Measurements from ENCODE around the gene MRE11. TPM values are rescaled to one million over a fixed set of nuclear protein-coding genes. Genes with fewer than 3 reads are reported as not detected.

The MRE11 gene
- total RNA-seq = 10 to 100 TPM; 43.4 to 47.6 TPM

GRCh38 chr11:94493281-94494125 lies at the start of gene MRE11, which contains the start of gene ANKRD49:
Gene MRE11, minus strand, starts transcription at chr11:94493844. Its CDS starts 1,043 bp downstream, at chr11:94492801.
Gene ANKRD49, plus strand, starts transcription at chr11:94493984. Its CDS starts 2,710 bp downstream, at chr11:94496694.
- peak within 1 kb of the TSS; percentile 96 for H3K4me3 Mint-ChIP-seq
- no peaks in the 10 kb centered on the region for H3K9me3 Mint-ChIP-seq
- peak; percentile 98 for DNase-seq
- peak within 1 kb of the TSS; percentile 89 for H3K27ac Mint-ChIP-seq
- CTCF ChIA-PET = interaction anchor here (0.5 to 0.7 kb wide), 2 partner anchors 11 to 31 kb away, joined by 3 to 4 read pairs; no protein-coding TSS in a partner anchor
- peaks cover 23% of the 10 kb centered on the region for H3K36me3 Mint-ChIP-seq
- POLR2A ChIA-PET = interaction anchor here (0.6 kb wide), 1 partner anchor 710 kb away, joined by 3 read pairs; the partner anchor contains the start of gene MED17
- H3K27me3 Mint-ChIP-seq = no peaks in the 10 kb centered on the region
- H3K4me1 Mint-ChIP-seq (ENCODE audit: low read depth) = peaks cover 34% of the 10 kb centered on the region
- intact Hi-C loops (cut with micrococcal nuclease) = loop anchor here (1.0 to 10.0 kb wide), 9 partner anchors 50 to 1299 kb away; partner anchors contain the start of genes C11orf54, CEP295, CEP57 and FUT4

DNA sequence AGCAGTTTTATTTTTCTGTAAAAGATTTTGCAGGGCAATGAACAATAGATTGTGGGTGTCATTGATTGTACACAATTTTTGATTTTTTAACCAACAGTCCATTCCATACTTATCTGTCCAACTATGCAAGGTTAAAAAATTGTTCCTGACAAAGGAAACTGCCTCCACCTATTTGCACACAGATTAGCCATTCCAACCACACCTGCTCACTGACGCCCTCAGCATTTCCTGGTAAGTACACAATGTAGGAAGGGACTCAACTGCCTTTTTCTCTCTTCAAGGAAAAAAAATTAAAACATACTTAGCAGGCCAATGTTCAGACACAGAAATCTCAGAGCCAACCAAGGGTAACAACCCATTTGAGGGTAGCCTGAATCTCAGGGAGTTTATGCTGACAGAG lies 45.8 kb upstream of the MRE11 start:
- intact Hi-C loops (cut with micrococcal nuclease) = no loop called here
- Mint-ChIP-seq H3K27me3 (peaks cover 20% of the 10 kb centered on the region), H3K4me1 (ENCODE audit: low read depth) (peaks cover 10% of the 10 kb centered on the region), H3K27ac (no peak overlapping the region), H3K36me3 (no peaks in the 10 kb centered on the region), H3K4me3 (no peak overlapping the region), H3K9me3 (no peaks in the 10 kb centered on the region)
- POLR2A ChIA-PET = no interaction called here
- no peak for DNase-seq
- CTCF ChIA-PET = no interaction called here

- POLR2A ChIA-PET = no interaction called here
- Mint-ChIP-seq H3K27ac (no peak overlapping the region), H3K9me3 (no peaks in the 10 kb centered on the region), H3K4me1 (ENCODE audit: low read depth) (no peaks in the 10 kb centered on the region), H3K27me3 (peaks cover 30% of the 10 kb centered on the region), H3K4me3 (no peak overlapping the region), H3K36me3 (no peaks in the 10 kb centered on the region)
- intact Hi-C loops (cut with micrococcal nuclease) = no loop called here
- no peak for DNase-seq
- CTCF ChIA-PET = interaction anchor here (0.8 to 1.1 kb wide), 2 partner anchors 17 to 18 kb away, joined by 3 read pairs; no protein-coding TSS in a partner anchor
Measured at GRCh38 chr11:94537031-94537600, 43.5 kb upstream of the MRE11 start.

DNA sequence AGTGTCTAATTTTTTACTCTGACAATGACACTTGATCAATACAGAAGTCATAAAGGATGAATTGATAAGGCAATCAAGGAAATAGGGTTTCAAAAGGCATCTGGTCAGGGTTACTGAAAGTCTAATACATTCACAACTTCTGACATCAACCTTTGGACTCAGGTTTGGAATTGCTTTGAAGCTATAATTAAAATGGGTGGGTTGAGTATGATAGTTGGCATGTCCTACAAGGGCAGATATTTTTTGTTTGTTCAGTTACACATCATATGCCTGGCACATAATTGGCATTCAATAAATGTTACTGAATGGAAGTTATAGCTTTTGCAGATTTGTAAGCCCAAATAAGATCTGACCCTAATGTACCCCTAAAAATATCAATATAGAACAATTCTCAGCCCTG lies 42.7 kb upstream of the MRE11 start:
- no peaks in the 10 kb centered on the region for H3K4me1 Mint-ChIP-seq (ENCODE audit: low read depth)
- no peak overlapping the region for H3K27ac Mint-ChIP-seq
- H3K4me3 Mint-ChIP-seq = no peak overlapping the region
- ChIA-PET POLR2A (no interaction called here), CTCF (interaction anchor here (1.1 kb wide), 1 partner anchor 17 kb away, joined by 3 read pairs; no protein-coding TSS in a partner anchor)
- no peak for DNase-seq
- intact Hi-C loops (cut with micrococcal nuclease) = no loop called here
- no peaks in the 10 kb centered on the region for H3K36me3 Mint-ChIP-seq
- H3K27me3 Mint-ChIP-seq = peaks cover 33% of the 10 kb centered on the region
- no peaks in the 10 kb centered on the region for H3K9me3 Mint-ChIP-seq

- H3K36me3 Mint-ChIP-seq = no peaks in the 10 kb centered on the region
- CTCF ChIA-PET = interaction anchor here (1.0 kb wide), 1 partner anchor 14 kb away, joined by 3 read pairs; no protein-coding TSS in a partner anchor
Measured at GRCh38 chr11:94533696-94534630, 40.3 kb upstream of the MRE11 start.

GRCh38 chr11:94533206-94533605 lies 39.6 kb upstream of the MRE11 start:
- CTCF ChIA-PET = interaction anchor here (1.0 kb wide), 1 partner anchor 13 kb away, joined by 3 read pairs; no protein-coding TSS in a partner anchor
- POLR2A ChIA-PET = no interaction called here
- no peak for DNase-seq
- intact Hi-C loops (cut with micrococcal nuclease) = no loop called here
- H3K27me3 Mint-ChIP-seq = peaks cover 41% of the 10 kb centered on the region
- no peak overlapping the region for H3K27ac Mint-ChIP-seq
- H3K36me3 Mint-ChIP-seq = no peaks in the 10 kb centered on the region
- H3K4me3 Mint-ChIP-seq = no peak overlapping the region
- H3K9me3 Mint-ChIP-seq = no peaks in the 10 kb centered on the region
- no peaks in the 10 kb centered on the region for H3K4me1 Mint-ChIP-seq (ENCODE audit: low read depth)

More at GRCh38 chr11:94533696-94534630, 40.3 kb upstream of the MRE11 start:
- no peak for DNase-seq
- Mint-ChIP-seq H3K4me1 (ENCODE audit: low read depth) (no peaks in the 10 kb centered on the region), H3K9me3 (no peaks in the 10 kb centered on the region), H3K27me3 (peaks cover 36% of the 10 kb centered on the region), H3K4me3 (no peak overlapping the region), H3K27ac (no peak overlapping the region)
- POLR2A ChIA-PET = interaction anchor here (0.6 kb wide), 2 partner anchors 23 to 1906 kb away, joined by 3 to 4 read pairs; no protein-coding TSS in a partner anchor
- intact Hi-C loops (cut with micrococcal nuclease) = no loop called here

GRCh38 chr11:94532211-94532610 lies 38.6 kb upstream of the MRE11 start:
- no peaks in the 10 kb centered on the region for H3K36me3 Mint-ChIP-seq
- H3K27me3 Mint-ChIP-seq = peaks cover 37% of the 10 kb centered on the region
- DNase-seq = no peak
- CTCF ChIA-PET = no interaction called here
- H3K27ac Mint-ChIP-seq = no peak overlapping the region
- no peaks in the 10 kb centered on the region for H3K9me3 Mint-ChIP-seq
- H3K4me3 Mint-ChIP-seq = no peak overlapping the region
- intact Hi-C loops (cut with micrococcal nuclease) = no loop called here
- POLR2A ChIA-PET = no interaction called here
- no peaks in the 10 kb centered on the region for H3K4me1 Mint-ChIP-seq (ENCODE audit: low read depth)

DNA sequence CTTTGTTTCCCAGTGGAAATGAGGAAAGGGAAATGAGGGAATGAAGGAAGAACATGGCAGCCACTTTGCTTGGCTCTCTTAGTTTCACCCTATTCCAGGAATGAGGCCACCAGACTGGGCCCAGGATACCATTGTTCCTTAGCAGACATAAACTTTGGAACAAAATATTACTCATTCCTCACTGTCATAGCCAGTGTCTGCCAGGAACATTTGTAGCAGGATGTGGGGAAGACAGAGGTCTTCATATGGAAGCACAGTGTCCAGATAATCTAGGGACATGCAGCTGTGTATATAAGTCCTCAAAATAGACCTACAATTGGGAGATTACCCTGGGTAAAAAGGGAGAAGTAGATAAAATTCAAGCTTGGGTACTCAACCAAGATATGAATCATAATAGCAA lies 34.9 kb upstream of the MRE11 start:
- POLR2A ChIA-PET = no interaction called here
- Mint-ChIP-seq H3K4me1 (ENCODE audit: low read depth) (no peaks in the 10 kb centered on the region), H3K9me3 (no peaks in the 10 kb centered on the region), H3K36me3 (no peaks in the 10 kb centered on the region), H3K27me3 (peaks cover 31% of the 10 kb centered on the region), H3K4me3 (no peak overlapping the region), H3K27ac (no peak overlapping the region)
- intact Hi-C loops (cut with micrococcal nuclease) = no loop called here
- no peak for DNase-seq
- CTCF ChIA-PET = interaction anchor here (1.7 kb wide), 1 partner anchor 24 kb away, joined by 4 read pairs; no protein-coding TSS in a partner anchor

GRCh38 chr11:94526645-94527438 lies 33.2 kb upstream of the MRE11 start:
- Mint-ChIP-seq H3K36me3 (no peaks in the 10 kb centered on the region), H3K9me3 (no peaks in the 10 kb centered on the region), H3K4me3 (no peak overlapping the region), H3K4me1 (ENCODE audit: low read depth) (no peaks in the 10 kb centered on the region), H3K27me3 (peaks cover 30% of the 10 kb centered on the region), H3K27ac (no peak overlapping the region)
- ChIA-PET POLR2A (no interaction called here), CTCF (no interaction called here)
- intact Hi-C loops (cut with micrococcal nuclease) = no loop called here
- DNase-seq = no peak

DNA sequence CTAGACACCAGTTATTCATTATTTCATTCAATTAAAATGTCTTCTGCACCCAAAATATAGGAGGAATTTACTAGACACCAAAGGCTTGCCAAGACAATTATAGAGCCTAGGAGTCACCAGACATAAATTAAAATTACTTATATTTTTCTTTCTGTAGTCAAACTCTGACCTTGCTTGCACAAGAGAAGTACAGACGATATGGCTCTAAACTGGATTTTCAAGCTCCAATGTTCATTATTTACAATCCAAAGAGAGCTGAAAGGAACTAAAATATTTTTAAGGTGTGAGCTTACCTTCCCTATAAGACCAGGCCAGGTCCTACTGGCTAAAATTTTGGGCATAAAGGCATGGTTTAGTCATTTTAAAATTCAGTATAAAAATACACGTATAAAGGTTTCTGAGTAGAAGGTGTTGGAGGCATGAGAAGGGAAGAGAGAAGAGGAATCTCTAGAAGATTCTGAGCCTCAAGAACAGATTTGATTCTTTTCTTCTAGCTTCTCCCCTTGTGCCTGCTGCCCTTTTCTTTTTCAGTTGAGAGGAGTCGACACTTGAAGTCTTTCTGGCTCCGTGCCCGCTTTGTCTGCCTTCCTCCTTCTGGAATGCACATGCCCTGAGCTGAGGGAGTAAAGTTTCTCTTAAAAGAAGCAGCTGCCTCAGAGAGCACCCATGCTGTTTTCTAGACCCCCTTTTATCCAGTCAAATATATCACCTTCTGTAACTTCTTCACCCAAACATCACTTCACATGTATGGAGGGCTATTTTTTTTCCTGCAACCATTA lies 32.1 kb upstream of the MRE11 start:
- ChIA-PET CTCF (no interaction called here), POLR2A (no interaction called here)
- Mint-ChIP-seq H3K27ac (no peak overlapping the region), H3K27me3 (peaks cover 26% of the 10 kb centered on the region), H3K9me3 (no peaks in the 10 kb centered on the region), H3K4me3 (no peak overlapping the region), H3K36me3 (no peaks in the 10 kb centered on the region), H3K4me1 (ENCODE audit: low read depth) (no peaks in the 10 kb centered on the region)
- intact Hi-C loops (cut with micrococcal nuclease) = no loop called here
- DNase-seq = no peak

All from activated CD4-positive, alpha-beta memory T cell treated with anti-CD3 and anti-CD28 coated beads for 36 hours (primary cell).